H1 (cell line): ENCODE measurements around the gene CABP4. TPM values are rescaled to one million over a fixed set of nuclear protein-coding genes. Genes with fewer than 3 reads are reported as not detected.

Source experiments
- CTCF ChIA-PET: fragments of 300-600 bp; sonication (Branson Sonifier 250); formaldehyde crosslinking; loops from one replicate; lab custom pipeline; 2021; ENCODE audit not compliant: partially characterized antibody; lab: Charles Lee
- POLR2A ChIA-PET: fragments of 300-600 bp; sonication (Branson Sonifier 250); formaldehyde crosslinking; loops from one replicate; lab custom pipeline; 2021; ENCODE audit warnings: inconsistent platforms; ENCODE audit not compliant: partially characterized antibody; lab: Charles Lee
- DNase-seq, 2 experiments: peaks; one replicate each; pipeline versions ENCODE4 v3.0.0 to v3.0.0-alpha.2; 2010 to 2022; ENCODE audit warnings: low spot score in 2 of 2, low read depth in 1 of 2, mixed read lengths in 1 of 2
- FAIRE-seq: peaks from 2 replicates; lab custom pipeline; 2011; peaks lifted over from hg19 to GRCh38; lab: Jason Lieb, UNC
- H2AFZ ChIP-seq: 2 replicates; pipeline ENCODE4 v1.8.1; 2012; ENCODE audit warnings: low read length, inconsistent platforms
- H2AK5ac ChIP-seq: 2 replicates; pipeline ENCODE4 v1.6.1; 2013; ENCODE audit warnings: low read depth, low read length
- H2BK120ac ChIP-seq: replicated peaks from 2 replicates; pipeline ENCODE3; 2013; ENCODE audit warnings: low read depth, low read length, inconsistent platforms
- H2BK12ac ChIP-seq: 2 replicates; pipeline ENCODE4 v1.6.1; 2013; ENCODE audit warnings: low read depth, low read length
- H2BK15ac ChIP-seq: 2 replicates; pipeline ENCODE4 v1.6.1; 2013; ENCODE audit warnings: low read length
- H2BK20ac ChIP-seq: 2 replicates; pipeline ENCODE4 v1.6.1; 2013; ENCODE audit warnings: low read length
- H2BK5ac ChIP-seq: 2 replicates; pipeline ENCODE4 v1.6.1; 2013; ENCODE audit warnings: low read depth, low read length
- H3K14ac ChIP-seq: 2 replicates; pipeline ENCODE4 v1.6.1; 2013; ENCODE audit warnings: inconsistent platforms; ENCODE audit not compliant: insufficient read length
- H3K18ac ChIP-seq: 2 replicates; pipeline ENCODE4 v1.6.1; 2013; ENCODE audit warnings: low read length; ENCODE audit errors: extremely low read depth
- H3K23ac ChIP-seq: 2 replicates; pipeline ENCODE4 v1.6.1; 2013; ENCODE audit warnings: inconsistent platforms; ENCODE audit not compliant: insufficient read length
- H3K23me2 ChIP-seq: 2 replicates; pipeline ENCODE4 v1.6.1; 2013; ENCODE audit warnings: low read depth, low read length
- H3K27ac ChIP-seq: 2 replicates; pipeline ENCODE4 v1.6.1; 2011; ENCODE audit warnings: low read depth, low read length, inconsistent platforms
- H3K27me3 ChIP-seq, 4 experiments: replicated peaks in 1 of 4; 1 replicate in 1 of 4; 2 replicates in 3 of 4; pipeline versions ENCODE4 v1.6.1 to v1.8.1; 2011 to 2013; ENCODE audit warnings: low read length in 3 of 4, mild to moderate bottlenecking in 3 of 4, inconsistent platforms in 2 of 4, mixed read lengths in 2 of 4, moderate library complexity in 1 of 4; ENCODE audit not compliant: control insufficient read depth in 3 of 4, insufficient read depth in 3 of 4; ENCODE audit errors: extremely low read depth in 1 of 4
- H3K36me3 ChIP-seq, 4 experiments: 2 replicates each; pipeline versions ENCODE4 v1.6.1 to v1.8.1; 2011 to 2013; ENCODE audit warnings: mild to moderate bottlenecking in 4 of 4, low read length in 3 of 4, moderate library complexity in 2 of 4, control low read depth in 1 of 4, inconsistent platforms in 1 of 4; ENCODE audit not compliant: insufficient read depth in 4 of 4, control insufficient read depth in 2 of 4
- H3K4ac ChIP-seq: replicated peaks from 2 replicates; pipeline ENCODE3; 2013; ENCODE audit warnings: low read length, low read depth, mixed read lengths, inconsistent platforms; ENCODE audit not compliant: insufficient read length
- H3K4me1 ChIP-seq, 4 experiments: replicated peaks in 1 of 4; 1 replicate in 1 of 4; 2 replicates in 3 of 4; pipeline versions ENCODE4 v1.6.1 to v1.8.1; 2011 to 2013; ENCODE audit warnings: low read length in 3 of 4, inconsistent platforms in 2 of 4, mixed read lengths in 1 of 4; ENCODE audit not compliant: insufficient read depth in 4 of 4, control insufficient read depth in 3 of 4
- H3K4me2 ChIP-seq, 2 experiments: 2 replicates each; pipeline versions ENCODE4 v1.6.1 to v1.8.1; 2011 to 2013; ENCODE audit warnings: low read depth in 2 of 2, low read length in 2 of 2, control low read depth in 1 of 2, inconsistent platforms in 1 of 2, mild to moderate bottlenecking in 1 of 2; ENCODE audit not compliant: insufficient read depth in 1 of 2
- H3K4me3 ChIP-seq, 4 experiments: fragments of 200-600, 300-600 bp in 1 of 4; sonication (generic), shearing (Covaris generic), sonication (Bioruptor Twin) in 1 of 4; 2 replicates each; pipeline versions ENCODE4 v1.5.1 to v1.8.1; 2011 to 2016; ENCODE audit warnings: low read length in 4 of 4, low read depth in 3 of 4, control low read depth in 2 of 4, inconsistent platforms in 2 of 4, mild to moderate bottlenecking in 2 of 4, mixed read lengths in 1 of 4, moderate library complexity in 1 of 4; ENCODE audit not compliant: insufficient read depth in 2 of 4; ENCODE audit errors: extremely low read depth in 1 of 4
- H3K56ac ChIP-seq: replicated peaks from 2 replicates; pipeline ENCODE3; 2013; ENCODE audit warnings: low read depth, mild to moderate bottlenecking, mixed read lengths, low read length, inconsistent platforms; ENCODE audit not compliant: insufficient read length
- H3K79me1 ChIP-seq: 2 replicates; pipeline ENCODE4 v1.6.1; 2013; ENCODE audit warnings: low read depth, low read length, control low read depth
- H3K79me2 ChIP-seq, 2 experiments: 2 replicates each; pipeline versions ENCODE4 v1.6.1 to v1.8.1; 2012 to 2013; ENCODE audit warnings: low read length in 2 of 2, mild to moderate bottlenecking in 2 of 2, inconsistent platforms in 1 of 2; ENCODE audit not compliant: insufficient read depth in 2 of 2, control insufficient read depth in 1 of 2
- H3K9ac ChIP-seq, 4 experiments: replicated peaks in 1 of 4; 1 replicate in 1 of 4; 2 replicates in 3 of 4; pipeline versions ENCODE4 v1.6.1 to v1.8.1; 2011 to 2013; ENCODE audit warnings: low read depth in 3 of 4, low read length in 3 of 4, control low read depth in 2 of 4, mild to moderate bottlenecking in 2 of 4, moderate library complexity in 2 of 4, inconsistent platforms in 1 of 4; ENCODE audit errors: extremely low read depth in 1 of 4
- H3K9me3 ChIP-seq, 2 experiments: 2 replicates each; pipeline versions ENCODE4 v1.6.1 to v1.8.1; 2012 to 2013; ENCODE audit warnings: mild to moderate bottlenecking in 2 of 2, moderate library complexity in 2 of 2, control low read depth in 1 of 2, inconsistent platforms in 1 of 2, low read depth in 1 of 2, low read length in 1 of 2, mixed read lengths in 1 of 2; ENCODE audit not compliant: insufficient read depth in 2 of 2
- H4K20me1 ChIP-seq, 2 experiments: replicated peaks in 1 of 2; 2 replicates each; pipeline versions ENCODE3 to v1.8.1; 2011 to 2013; ENCODE audit warnings: inconsistent platforms in 2 of 2, low read length in 2 of 2, mild to moderate bottlenecking in 1 of 2; ENCODE audit not compliant: insufficient read depth in 2 of 2, control insufficient read depth in 1 of 2
- H4K5ac ChIP-seq: 2 replicates; pipeline ENCODE4 v1.6.1; 2013; ENCODE audit warnings: low read length, low read depth, mixed read lengths, inconsistent platforms; ENCODE audit not compliant: insufficient read length
- H4K8ac ChIP-seq: 2 replicates; pipeline ENCODE4 v1.8.0; 2013; ENCODE audit warnings: mild to moderate bottlenecking, moderate library complexity, low read length, inconsistent platforms; ENCODE audit not compliant: insufficient read depth; ENCODE audit errors: extremely low read depth
- H4K91ac ChIP-seq: replicated peaks from 2 replicates; pipeline ENCODE3; 2013; ENCODE audit warnings: low read length, mixed read lengths, inconsistent platforms; ENCODE audit not compliant: insufficient read length
- GABPA ChIP-seq: IDR thresholded peaks from 2 replicates; pipeline ENCODE4 v1.6.1; 2011; ENCODE audit warnings: mild to moderate bottlenecking, low read length, moderate library complexity, borderline replicate concordance; ENCODE audit not compliant: insufficient read depth
- KDM1A ChIP-seq: fragments of 200-600, 300-600 bp; sonication (generic); IDR thresholded peaks from 2 replicates; pipeline ENCODE4 v1.7.1; 2016; ENCODE audit warnings: mild to moderate bottlenecking, low read length, borderline replicate concordance
- MAX ChIP-seq: IDR thresholded peaks from 2 replicates; pipeline ENCODE4 v1.6.1; 2012; ENCODE audit warnings: inconsistent platforms
- SAP30 ChIP-seq: fragments of 300-600 bp; sonication (generic); IDR thresholded peaks from 2 replicates; pipeline ENCODE4 v1.7.1; 2012; ENCODE audit warnings: low read length, moderate library complexity, mild to moderate bottlenecking, inconsistent platforms; ENCODE audit not compliant: insufficient read depth, insufficient replicate concordance
- SP2 ChIP-seq: IDR thresholded peaks from 2 replicates; pipeline ENCODE4 v1.6.1; 2012; ENCODE audit warnings: mild to moderate bottlenecking, low read length, inconsistent platforms
- WGBS, 2 experiments: shearing (Covaris generic) in 1 of 2; methylation state at CpG; one replicate each; pipeline versions ENCODE4 v1.1.6 to v1.1.7; 2013 to 2015; ENCODE audit warnings: low lambda C conversion rate in 2 of 2, mixed read lengths in 2 of 2, inconsistent platforms in 1 of 2, low coverage in 1 of 2, missing lambda C conversion rate in 1 of 2; ENCODE audit not compliant: insufficient replicate concordance in 2 of 2, insufficient coverage in 1 of 2, insufficient read length in 1 of 2; ENCODE audit errors: extremely low coverage in 1 of 2, missing lambda C conversion rate in 1 of 2; 5-methylcytosine and 5-hydroxymethylcytosine counted together
- polyA plus RNA-seq, 7 experiments: library from polyadenylated mRNA; depleted of rRNA in 3 of 7; stranded (reverse) in 5 of 7; unstranded in 2 of 7; fragments of >200 nt in 5 of 7; fragments of 200-250 nt in 2 of 7; gene quantifications; 1 replicate in 5 of 7; 2 replicates in 1 of 7; 4 replicates in 1 of 7; pipeline versions ENCODE4 v1.2.1 to v1.2.3, GENCODE V29; 2011 to 2013; ENCODE audit warnings: missing spikeins in 2 of 7, mixed read lengths in 2 of 7
- total RNA-seq: library from RNA; stranded (reverse); fragmentation: NEBNext Ultra II Directional; extraction: Animal tissue kit (Norgen Biotek cat#: 25700); gene quantifications from 2 replicates; pipeline ENCODE4 v1.2.1, GENCODE V29; 2021

The CABP4 gene
- total and polyA plus RNA-seq, 2 of the 8 experiments (the other 6 are each of a cell fraction or from before 2014, with no cell fraction given): not detected

DNA sequence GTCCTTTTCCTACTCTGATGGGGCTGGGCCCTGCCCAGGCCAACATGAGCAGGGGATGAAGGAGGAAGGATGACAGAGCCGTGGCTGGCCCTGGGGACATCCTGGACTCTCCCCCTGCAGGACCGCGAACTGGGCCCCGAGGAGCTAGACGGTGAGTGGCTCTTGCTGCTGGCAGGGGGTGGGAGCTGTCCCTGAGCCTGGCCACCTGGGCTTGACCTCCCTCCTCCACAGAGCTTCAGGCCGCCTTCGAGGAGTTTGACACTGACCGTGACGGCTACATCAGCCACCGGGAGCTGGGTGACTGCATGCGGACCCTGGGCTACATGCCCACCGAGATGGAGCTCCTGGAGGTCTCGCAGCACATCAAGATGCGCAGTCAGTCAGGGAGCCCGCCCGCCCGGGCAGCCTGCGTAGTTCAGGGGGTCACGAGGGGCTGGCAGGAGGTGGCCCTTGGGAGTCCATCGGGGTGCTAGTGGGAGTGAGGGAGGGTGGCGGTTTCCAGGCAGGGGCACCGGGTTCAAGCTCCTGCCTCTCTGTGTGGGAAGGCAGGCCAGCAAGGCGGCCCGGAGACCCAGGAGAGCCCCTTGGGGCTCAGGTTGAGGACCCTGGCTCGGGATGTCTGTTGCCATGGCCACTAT, 1.0 kb downstream of the CABP4 start:
- H4K8ac ChIP-seq: peak overlapping the region; percentile 36; the same call in 1 of the 2 replicates
- H2BK20ac ChIP-seq: no peak overlapping the region
- no peaks in the 10 kb centered on the region for H3K27me3 ChIP-seq
- no peak overlapping the region for H3K23ac ChIP-seq
- no peaks in the 10 kb centered on the region for H3K36me3 ChIP-seq
- no peak overlapping the region for H3K27ac ChIP-seq
- H2BK120ac ChIP-seq: no peak overlapping the region
- no peak overlapping the region for H3K4ac ChIP-seq
- no peak overlapping the region for H2BK12ac ChIP-seq
- H3K14ac ChIP-seq: no peak overlapping the region
- no peak overlapping the region for H4K91ac ChIP-seq
- DNase-seq (no peak), FAIRE-seq (no peak)
- H2AK5ac ChIP-seq: no peak overlapping the region
- ChIA-PET CTCF (interaction anchor here (1.0 to 2.7 kb wide), 3 partner anchors 18 to 105 kb away, joined by 3 to 10 read pairs (median 3); partner anchors contain the start of gene PTPRCAP), POLR2A (interaction anchor here (0.5 to 4.3 kb wide), 8 partner anchors 10 to 425 kb away, joined by 3 to 27 read pairs (median 3); partner anchors contain the start of genes PTPRCAP and RPS6KB2)
- H3K79me2 ChIP-seq: no peaks in the 10 kb centered on the region
- no peaks in the 10 kb centered on the region for H3K23me2 ChIP-seq
- no peak overlapping the region for H2BK5ac ChIP-seq
- H3K9me3 ChIP-seq: no peaks in the 10 kb centered on the region
- H3K4me1 ChIP-seq: no peaks in the 10 kb centered on the region
- H3K4me2 ChIP-seq: no peak overlapping the region
- no peak for TF ChIP-seq SP2
- TF ChIP-seq MAX: no peak
- no peak for TF ChIP-seq SAP30
- TF ChIP-seq KDM1A: no peak
- no peak for TF ChIP-seq GABPA
- no peak overlapping the region for H3K4me3 ChIP-seq
- H2AFZ ChIP-seq: no peak overlapping the region
- H4K5ac ChIP-seq: no peak overlapping the region
- H3K9ac ChIP-seq: no peak overlapping the region
- WGBS, 2 experiments: 89% methylated on average over 23 of the region's 25 CpGs; no CpG with 5 or more reads in 1 of the 2 experiments
- no peak overlapping the region for H3K56ac ChIP-seq
- H3K18ac ChIP-seq: no peak overlapping the region
- H2BK15ac ChIP-seq: no peak overlapping the region
- H3K79me1 ChIP-seq: no peaks in the 10 kb centered on the region
- no peaks in the 10 kb centered on the region for H4K20me1 ChIP-seq
